Esophagus mucosa (tissue), 1 donor: Measurements from ENCODE around the gene ROPN1L. TPM values are rescaled to one million over a fixed set of nuclear protein-coding genes. Genes with fewer than 3 reads are reported as not detected.
A peak's percentile ranks its signal among the peaks of the same experiment; 100 is the strongest.
"Not testable (repeated sequence)": the region's sequence is repeated elsewhere in the genome, so short reads cannot be mapped to it uniquely, and the experiment has no call there.

Source experiments
- ATAC-seq: fragments of 200-7000 bp; cut with Tn5 transposase; one replicate; pipeline ENCODE4 v1.9.1; 2020
- total RNA-seq: library from RNA; stranded (reverse); gene quantifications from one replicate; pipeline ENCODE4 v1.2.4, GENCODE V29; 2023
- donor health status: DM: yes; HTN: yes; CAD: no.

ROPN1L gene
- total RNA-seq, 1 donor from 2014 or later = not detected

- no peak for ATAC-seq
These were observed 61.6 kb downstream of the ROPN1L start for GRCh38 chr5:10503321-10503720.

DNA sequence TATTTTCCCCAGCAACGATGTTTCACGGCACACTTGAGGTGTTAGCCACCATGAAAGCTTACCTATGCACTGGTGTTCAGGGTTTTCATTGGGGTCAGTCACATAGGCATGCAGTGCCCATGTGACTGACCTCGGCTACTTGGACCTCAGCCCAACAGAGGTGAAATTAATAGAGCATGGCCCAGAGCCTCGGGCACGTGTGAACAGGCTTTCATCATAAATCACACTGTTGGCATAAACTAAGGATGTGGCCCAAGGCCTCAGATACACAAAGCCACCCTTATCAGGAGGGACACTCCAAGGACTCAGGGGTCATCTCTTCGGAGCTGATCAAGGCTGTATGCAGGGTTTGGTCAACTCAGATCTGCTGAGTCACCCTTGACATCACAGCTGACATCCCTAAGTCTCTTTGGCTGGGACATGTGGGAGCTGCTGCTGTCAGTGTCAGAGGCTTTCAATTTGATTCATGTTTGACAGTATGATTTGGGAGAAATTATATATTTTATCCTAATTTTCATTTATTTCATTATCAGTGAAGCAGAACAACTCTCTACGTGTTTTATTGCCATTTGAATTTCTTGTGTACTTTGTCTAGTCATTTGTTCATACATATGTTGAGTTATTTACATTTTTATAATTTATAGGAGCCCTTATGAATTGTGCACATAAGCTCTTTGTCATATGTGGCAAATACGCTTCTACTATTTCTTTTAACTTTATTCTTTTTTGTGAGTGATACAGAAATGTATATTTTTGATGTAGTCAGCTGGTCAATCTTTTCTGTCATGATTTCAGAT is 62.5 kb downstream of the ROPN1L start:
- ATAC-seq = no peak

DNA sequence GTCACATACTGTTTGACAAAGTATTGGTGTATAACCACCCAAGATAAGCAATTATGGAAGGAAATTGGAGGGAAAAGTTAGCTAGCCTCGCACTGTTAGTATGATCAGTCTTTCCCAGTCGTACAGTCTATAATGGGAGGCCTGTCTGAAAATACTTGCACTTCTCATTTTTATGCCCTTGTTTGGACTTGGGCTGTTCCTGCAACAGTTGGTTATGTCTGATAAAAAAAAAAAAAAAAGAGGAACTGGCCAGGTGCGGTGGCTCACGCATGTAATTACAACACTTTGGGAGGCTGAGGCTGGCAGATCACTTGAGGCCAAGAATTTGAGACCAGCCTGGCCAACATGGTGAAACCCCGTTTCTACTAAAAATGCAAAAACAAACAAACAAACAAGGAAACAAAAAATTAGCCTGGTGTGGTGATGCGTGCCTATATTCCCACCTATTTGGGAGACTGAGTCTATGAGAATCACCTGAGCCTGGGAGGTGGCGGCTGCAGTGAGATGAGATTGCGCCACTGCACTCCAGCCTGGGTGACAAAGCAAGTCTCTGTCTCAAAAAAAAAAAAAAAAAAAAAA is 63.9 kb downstream of the ROPN1L start:
- peak; percentile 37 for ATAC-seq

GRCh38 chr5:10506535-10506934 is 64.9 kb downstream of the ROPN1L start:
- ATAC-seq = no peak

DNA sequence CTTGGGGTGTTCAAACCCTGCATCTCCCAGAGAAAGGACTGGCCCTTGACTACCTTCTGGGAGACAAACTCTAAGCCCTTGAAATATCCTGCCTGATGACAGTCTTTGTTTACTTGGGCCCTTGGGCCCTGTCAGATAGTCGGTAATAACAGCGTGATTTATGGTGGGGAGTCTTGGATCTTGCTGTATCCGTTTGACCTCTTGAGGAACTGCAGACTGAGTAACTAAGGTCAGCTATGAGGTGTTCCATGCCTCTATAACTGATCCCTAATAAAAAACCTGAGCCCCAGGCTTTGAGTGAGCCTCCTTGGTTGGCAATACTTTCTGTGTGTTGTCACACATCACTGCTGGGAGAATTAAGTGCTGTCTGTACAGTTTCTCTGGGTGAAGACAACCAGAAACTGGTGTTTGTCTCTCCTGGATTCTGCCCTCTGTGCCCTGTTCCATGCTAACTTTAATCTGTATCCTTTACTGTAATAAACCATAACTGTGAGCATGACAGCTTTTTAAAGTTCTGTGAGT is 66.0 kb downstream of the ROPN1L start:
- ATAC-seq = peak; percentile 12

DNA sequence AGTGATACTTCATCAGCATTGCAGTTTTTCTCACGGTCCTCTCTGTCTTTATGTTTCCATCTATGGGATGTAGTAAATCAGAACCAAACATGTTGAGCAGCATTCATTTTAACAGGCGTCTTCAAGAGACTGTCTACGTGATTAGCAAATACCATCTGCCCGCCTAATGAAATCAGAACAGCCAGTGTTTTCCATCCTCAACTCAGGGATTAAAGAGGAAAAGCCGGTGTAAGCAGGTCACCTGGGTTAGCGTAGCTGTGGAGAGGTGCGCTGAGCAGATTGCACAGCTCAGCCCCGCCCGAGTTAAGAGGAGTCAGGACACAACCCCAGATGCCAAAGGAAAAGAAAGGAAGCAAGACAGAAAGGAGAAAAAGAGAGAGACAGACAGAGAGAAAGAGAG is 67.9 kb downstream of the ROPN1L start:
- ATAC-seq = peak; percentile 50

DNA sequence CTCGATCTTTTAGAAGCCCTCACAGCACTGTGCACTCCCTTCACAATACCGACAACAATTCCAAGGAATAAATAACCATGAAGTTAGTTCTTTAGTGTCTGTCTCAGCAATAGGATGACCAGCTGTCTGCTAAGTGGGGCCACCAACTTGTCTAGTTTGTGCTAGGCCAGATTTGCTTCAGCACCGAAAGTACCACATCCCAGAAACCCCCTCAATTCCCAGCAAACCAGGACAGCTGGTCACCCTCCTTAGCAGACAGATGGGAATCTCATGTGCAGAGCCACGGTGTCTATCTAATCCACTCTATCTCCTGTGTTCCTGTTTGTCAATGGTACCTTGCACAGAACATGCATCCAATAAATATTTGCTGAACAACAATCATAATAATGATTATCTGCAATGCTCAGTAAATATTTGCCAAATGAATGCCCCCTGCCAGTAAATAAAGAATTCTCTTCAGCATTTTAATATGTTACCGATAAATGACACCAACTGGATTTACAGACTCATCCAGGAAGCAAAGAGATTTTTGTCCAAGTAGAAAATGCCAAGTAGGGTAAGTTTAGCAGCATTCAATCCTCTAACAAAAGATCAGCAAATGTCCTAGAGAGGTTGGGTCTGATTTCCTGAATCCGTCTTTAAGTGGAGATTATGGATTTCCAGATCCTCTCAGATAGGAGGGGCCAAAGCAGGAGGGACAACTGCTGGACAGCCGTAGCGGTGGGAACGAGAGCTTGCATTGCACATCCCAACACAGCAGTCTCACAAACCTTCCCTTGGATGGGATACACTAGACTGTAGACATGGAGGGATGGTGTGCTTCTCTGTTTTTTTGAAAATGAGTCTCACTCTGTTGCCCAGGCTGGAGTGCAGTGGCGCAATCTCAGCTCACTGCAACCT is 70.3 kb downstream of the ROPN1L start:
- no peak for ATAC-seq

DNA sequence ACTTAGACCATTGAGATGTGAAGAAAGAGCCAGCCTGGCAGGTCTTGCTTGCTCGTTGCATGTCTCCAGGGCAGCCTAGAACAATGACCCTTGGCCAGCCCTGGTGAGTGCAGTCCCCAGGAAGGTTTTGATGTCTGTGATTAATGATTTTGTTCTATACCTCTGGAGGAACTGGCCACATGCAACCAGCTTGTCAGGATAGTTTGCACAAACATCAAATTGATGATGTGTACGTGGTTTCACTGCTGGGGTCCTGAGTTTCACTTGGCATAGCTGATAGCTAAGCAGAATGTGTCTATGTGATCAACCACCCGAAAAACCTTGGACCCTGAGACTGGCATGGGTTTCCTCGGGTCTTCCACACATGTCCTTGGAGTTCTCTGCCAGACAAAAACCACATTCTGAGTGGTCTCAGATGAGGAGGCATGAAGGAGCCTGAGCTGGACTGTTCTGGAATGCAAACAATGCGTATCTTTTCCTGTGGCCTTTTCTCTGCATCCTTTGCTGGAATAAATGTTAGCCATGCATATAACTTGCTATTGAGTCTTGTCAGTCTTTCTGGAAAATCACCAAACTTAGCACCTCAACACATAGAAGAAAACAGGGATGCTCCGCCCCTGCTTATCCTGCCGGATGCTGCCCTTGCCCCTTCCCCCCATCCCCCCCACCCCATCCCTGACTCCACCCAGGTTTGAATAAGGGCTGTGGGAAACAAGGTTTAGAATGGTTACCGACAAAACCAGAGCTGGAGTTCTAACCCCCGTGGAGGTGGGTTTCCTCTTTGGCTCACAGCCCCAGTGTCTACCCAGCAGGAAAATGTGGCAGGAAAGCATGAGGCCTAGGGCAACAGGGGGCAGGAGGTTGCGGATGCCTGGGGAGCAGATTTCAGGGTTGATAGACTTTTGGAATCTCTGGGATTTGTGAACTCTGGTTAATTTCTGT is 72.1 kb downstream of the ROPN1L start:
- ATAC-seq = peak; percentile 18

- ATAC-seq = not testable (repeated sequence)
These were observed 72.9 kb downstream of the ROPN1L start for GRCh38 chr5:10514572-10514971.

Other genes with a start within 250 kb of the ROPN1L start
- 9.6 TPM for gene ATPSCKMT, start 192.0 kb upstream of the ROPN1L start, total RNA-seq
- 159 TPM for gene CCT5, start 191.6 kb upstream of the ROPN1L start, total RNA-seq
- 4.5 TPM for gene CMBL, start 134.0 kb upstream of the ROPN1L start, total RNA-seq
- gene MARCHF6, start 88.2 kb upstream of the ROPN1L start, total RNA-seq = 50.6 TPM
- gene ANKRD33B, start 122.2 kb downstream of the ROPN1L start, total RNA-seq = 0.68 TPM